C1 segment of cervical spinal cord (tissue), 14 donors: ENCODE results near the gene FOLR1.
A peak's percentile ranks its signal among the peaks of the same experiment; 100 is the strongest.

Experiments used
- DNase-seq, 14 donors: peaks; one replicate each; lab custom pipeline; 2025; lab: John Stamatoyannopoulos, UW

Gene FOLR1

GRCh38 chr11:72234514-72234830, 42.5 kb downstream of the FOLR1 start:
- no peak for DNase-seq

- DNase-seq = no peak
Measured at GRCh38 chr11:72234920-72235319, 43.0 kb downstream of the FOLR1 start.

GRCh38 chr11:72235351-72236057, 43.6 kb downstream of the FOLR1 start:
- no peak for DNase-seq

GRCh38 chr11:72236083-72236697, 44.2 kb downstream of the FOLR1 start:
- no peak for DNase-seq

GRCh38 chr11:72236774-72237111, 44.8 kb downstream of the FOLR1 start:
- DNase-seq = no peak

GRCh38 chr11:72237112-72237931, 45.4 kb downstream of the FOLR1 start:
- no peak for DNase-seq

- DNase-seq = peak in 3 of 14 donors; percentile 26 to 40 (median 31)
Measured at GRCh38 chr11:72238040-72238450, 46.1 kb downstream of the FOLR1 start.

GRCh38 chr11:72238492-72239312, 46.8 kb downstream of the FOLR1 start:
- no peak for DNase-seq

GRCh38 chr11:72239313-72239848, 47.4 kb downstream of the FOLR1 start:
- peak in 3 of 14 donors; percentile 31 to 73 (median 38) for DNase-seq

- DNase-seq = peak in 2 of 14 donors; percentile 26 to 73
Measured at GRCh38 chr11:72239849-72240460, 48.0 kb downstream of the FOLR1 start.

GRCh38 chr11:72240461-72241290, 48.7 kb downstream of the FOLR1 start:
- no peak for DNase-seq

- no peak for DNase-seq
Measured at GRCh38 chr11:72241291-72241781, 49.4 kb downstream of the FOLR1 start.

- DNase-seq = no peak
Measured at GRCh38 chr11:72242141-72242540, 50.2 kb downstream of the FOLR1 start.

- DNase-seq = no peak
Measured at GRCh38 chr11:72243173-72244059, 51.5 kb downstream of the FOLR1 start.

GRCh38 chr11:72244060-72244360, 52.1 kb downstream of the FOLR1 start, which contains the start of gene PHOX2A:
Gene PHOX2A, minus strand, starts transcription at chr11:72244176. Its CDS starts 172 bp downstream, at chr11:72244004.
- DNase-seq = no peak

- no peak for DNase-seq
Measured at GRCh38 chr11:72244361-72245262, 52.7 kb downstream of the FOLR1 start.

GRCh38 chr11:72245263-72245816, 53.4 kb downstream of the FOLR1 start:
- no peak for DNase-seq
